NCI-H345 (cell line): Measurements from ENCODE around the gene MYRIP.
"Not testable (repeated sequence)": the region's sequence is repeated elsewhere in the genome, so short reads cannot be mapped to it uniquely, and the experiment has no call there.

Experiments used
- DNase-seq: peaks from one replicate; lab custom pipeline; 2025; lab: John Stamatoyannopoulos, UW

MYRIP gene

GRCh38 chr3:40083066-40083465 is 273.7 kb downstream of the MYRIP start:
- DNase-seq, result no peak

- not testable (repeated sequence) for DNase-seq
Observed at GRCh38 chr3:40084424-40084823, 275.0 kb downstream of the MYRIP start.

- DNase-seq, result peak; percentile 78
Observed at GRCh38 chr3:40086890-40087883, 277.8 kb downstream of the MYRIP start.

- no peak for DNase-seq
Observed at GRCh38 chr3:40088527-40089170, 279.2 kb downstream of the MYRIP start.

- DNase-seq, result no peak
Observed at GRCh38 chr3:40096661-40097111, 287.3 kb downstream of the MYRIP start.

GRCh38 chr3:40097131-40098117 is 288.0 kb downstream of the MYRIP start:
- no peak for DNase-seq

GRCh38 chr3:40098261-40098759 is 288.9 kb downstream of the MYRIP start:
- DNase-seq, result no peak

GRCh38 chr3:40099871-40100270 is 290.5 kb downstream of the MYRIP start:
- DNase-seq, result no peak

- no peak for DNase-seq
Observed at GRCh38 chr3:40102182-40102581, 292.8 kb downstream of the MYRIP start.

GRCh38 chr3:40103829-40104228 is 294.4 kb downstream of the MYRIP start:
- DNase-seq, result no peak

GRCh38 chr3:40104441-40104840 is 295.0 kb downstream of the MYRIP start:
- no peak for DNase-seq

GRCh38 chr3:40108643-40109042 is 299.2 kb downstream of the MYRIP start:
- no peak for DNase-seq

GRCh38 chr3:40109641-40110490 is 300.5 kb downstream of the MYRIP start:
- DNase-seq, result peak; percentile 7

GRCh38 chr3:40116478-40117177 is 307.2 kb downstream of the MYRIP start:
- DNase-seq, result no peak

- DNase-seq, result no peak
Observed at GRCh38 chr3:40118091-40118490, 308.7 kb downstream of the MYRIP start.

GRCh38 chr3:40120067-40120692 is 310.8 kb downstream of the MYRIP start:
- no peak for DNase-seq

- no peak for DNase-seq
Observed at GRCh38 chr3:40120806-40121205, 311.4 kb downstream of the MYRIP start.

- no peak for DNase-seq
Observed at GRCh38 chr3:40124918-40125317, 315.5 kb downstream of the MYRIP start.

- DNase-seq, result no peak
Observed at GRCh38 chr3:40128166-40128565, 318.8 kb downstream of the MYRIP start.

GRCh38 chr3:40129510-40129909 is 320.1 kb downstream of the MYRIP start:
- DNase-seq, result no peak
